ENCODE data around the gene RPH3AL. TPM values are rescaled to one million over a fixed set of nuclear protein-coding genes. Genes with fewer than 3 reads are reported as not detected.

Gene RPH3AL
- total RNA-seq, 1 experiment from 2014 or later, result 3.0 TPM

DNA sequence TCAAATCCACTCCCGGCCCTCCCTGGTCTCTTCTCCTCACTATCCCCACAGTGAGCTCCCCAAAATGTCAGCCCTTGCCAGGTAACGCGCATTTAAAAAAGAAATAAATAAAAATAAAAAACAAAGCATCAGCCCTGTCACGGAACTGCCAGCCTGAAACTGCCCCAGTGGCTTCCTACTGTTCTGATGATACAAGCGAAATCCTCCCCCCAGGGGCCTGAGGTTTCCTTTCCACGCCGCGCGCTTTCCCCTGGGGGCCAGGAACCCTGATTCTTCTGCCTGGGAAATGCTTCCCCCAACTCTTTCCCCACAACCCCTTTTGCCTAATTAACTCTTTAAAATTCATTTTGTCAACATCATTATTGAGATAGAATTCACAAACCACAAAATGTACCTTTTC is 12.2 kb upstream of the RPH3AL start:
- H3K4me1 ChIP-seq (ENCODE audit: insufficient read depth, low read length), result no peaks in the 10 kb centered on the region
- no peak overlapping the region for H4K5ac ChIP-seq (ENCODE audit: insufficient read length, low read depth, low read length)
- no peak overlapping the region for H2BK120ac ChIP-seq (ENCODE audit: low read depth, low read length, poor library complexity, severe bottlenecking)
- Mint-ChIP-seq H3K27ac (no peak overlapping the region), H3K36me3 (ENCODE audit: insufficient read depth in 1 of 3, low read depth in 3 of 3) (peaks cover 2 to 5% (median 4%) of the 10 kb centered on the region in 3 experiments; a peak in 3 of 7 replicates), H3K4me3 (no peak overlapping the region), H3K4me1 (peaks cover 2 to 7% of the 10 kb centered on the region in 2 experiments; a peak in 2 of 4 replicates), H3K9me3 (peaks cover 8 to 14% of the 10 kb centered on the region in 2 experiments), H3K27me3 (ENCODE audit: low read depth) (peaks cover 14% of the 10 kb centered on the region)
- H2BK20ac ChIP-seq (ENCODE audit: low read depth, low read length, poor library complexity, severe bottlenecking), result no peak overlapping the region
- no peak overlapping the region for H3K18ac ChIP-seq (ENCODE audit: insufficient read length, low read depth, low read length)
- no peaks in the 10 kb centered on the region for H3K79me1 ChIP-seq (ENCODE audit: insufficient read depth, low read depth, low read length, poor library complexity, severe bottlenecking)
- no peak overlapping the region for H3T11ph ChIP-seq (ENCODE audit: low read length)
- no peak overlapping the region for H2AK5ac ChIP-seq (ENCODE audit: insufficient read length, low read length)
- no peaks in the 10 kb centered on the region for H3K27me3 ChIP-seq (ENCODE audit: insufficient read depth, low read length)
- no peak overlapping the region for H4K91ac ChIP-seq (ENCODE audit: insufficient read length, low read depth, low read length)
- no peak overlapping the region for H3K27ac ChIP-seq (ENCODE audit: insufficient read length, low read depth, low read length)
- no peak for DNase-seq
- H3K56ac ChIP-seq (ENCODE audit: insufficient read length, low read depth, low read length), result no peak overlapping the region
- no peak overlapping the region for H2AFZ ChIP-seq (ENCODE audit: low read length)
- H3K79me2 ChIP-seq (ENCODE audit: insufficient read depth, low read length), result no peaks in the 10 kb centered on the region
- WGBS (ENCODE audit: extremely low coverage, insufficient read length, low lambda C conversion rate), result no CpG with 5 or more reads among the region's 9 CpGs
- H3K4ac ChIP-seq (ENCODE audit: low read depth, low read length), result no peak overlapping the region
- H3K23ac ChIP-seq (ENCODE audit: insufficient read length, low read depth, low read length), result no peak overlapping the region
- H3K9ac ChIP-seq (ENCODE audit: extremely low read depth, insufficient read length, low read length), result no peak overlapping the region
- no peak overlapping the region for H3K4me2 ChIP-seq (ENCODE audit: insufficient read depth, insufficient read length, low read length)
- H4K8ac ChIP-seq (replicated peaks; ENCODE audit: insufficient read length, low read depth, low read length), result no peak overlapping the region
- no peak overlapping the region for H2BK15ac ChIP-seq (ENCODE audit: low read depth, low read length)
- H3K14ac ChIP-seq (ENCODE audit: insufficient read depth, low read length), result no peak overlapping the region
- no peaks in the 10 kb centered on the region for H3K23me2 ChIP-seq (ENCODE audit: insufficient read length, low read depth, low read length, poor library complexity, severe bottlenecking)
- H3K9me3 ChIP-seq (ENCODE audit: control insufficient read depth, low read depth, low read length), result no peaks in the 10 kb centered on the region
- no peak overlapping the region for H2BK5ac ChIP-seq (ENCODE audit: insufficient read length, low read length)
- H2BK12ac ChIP-seq (ENCODE audit: insufficient read length, low read depth, low read length), result no peak overlapping the region
- TF ChIP-seq CTCF (conservative IDR thresholded peaks at IDR 0.05), result no peak
- H4K20me1 ChIP-seq (ENCODE audit: control insufficient read depth, insufficient read depth, insufficient read length), result no peaks in the 10 kb centered on the region

Data from H9 (cell line).